ENCODE results near the gene SUMO3.

GRCh38 chr21:44759628-44760285 is 58.1 kb downstream of the SUMO3 start:
- TF ChIP-seq RFX5 (IDR thresholded peaks at IDR 0.05; ENCODE audit: borderline replicate concordance, low read depth, low read length) (no peak), RNF2 (IDR thresholded peaks at IDR 0.05; ENCODE audit: borderline replicate concordance, low read depth, low read length, missing control alignments, poor library complexity, severe bottlenecking) (no peak), CTCF (IDR thresholded peaks at IDR 0.05; ENCODE audit: control extremely low read depth in 1 of 3, insufficient read depth in 1 of 3, low read depth in 1 of 3, low read length in 3 of 3) (no peak), MAFK (IDR thresholded peaks at IDR 0.05; ENCODE audit: low read depth, low read length) (no peak), POLR2A (IDR thresholded peaks at IDR 0.05; ENCODE audit: control extremely low read depth in 1 of 2, low read depth in 2 of 2, low read length in 2 of 2) (no peak), TAF1 (IDR thresholded peaks at IDR 0.05; ENCODE audit: low read depth, low read length) (no peak), USF2 (IDR thresholded peaks at IDR 0.05; ENCODE audit: low read length) (no peak), ZNF274 (IDR thresholded peaks at IDR 0.05; ENCODE audit: borderline replicate concordance, extremely low read depth, low read length) (no peak), BACH1 (IDR thresholded peaks at IDR 0.05; ENCODE audit: low read length) (no peak), CREB1 (IDR thresholded peaks at IDR 0.05) (no peak)
